GM12873 (cell line): ENCODE results near the gene CADPS2.

Source experiments
- TF ChIP-seq, protein P1 (sequence below): IDR thresholded peaks from 2 replicates; pipeline ENCODE4 v1.5.1; 2012; ENCODE audit warnings: low read depth, mild to moderate bottlenecking, moderate library complexity, low read length, control low read depth; ENCODE audit not compliant: insufficient read depth; ENCODE audit errors: missing control alignments

The CADPS2 gene

DNA sequence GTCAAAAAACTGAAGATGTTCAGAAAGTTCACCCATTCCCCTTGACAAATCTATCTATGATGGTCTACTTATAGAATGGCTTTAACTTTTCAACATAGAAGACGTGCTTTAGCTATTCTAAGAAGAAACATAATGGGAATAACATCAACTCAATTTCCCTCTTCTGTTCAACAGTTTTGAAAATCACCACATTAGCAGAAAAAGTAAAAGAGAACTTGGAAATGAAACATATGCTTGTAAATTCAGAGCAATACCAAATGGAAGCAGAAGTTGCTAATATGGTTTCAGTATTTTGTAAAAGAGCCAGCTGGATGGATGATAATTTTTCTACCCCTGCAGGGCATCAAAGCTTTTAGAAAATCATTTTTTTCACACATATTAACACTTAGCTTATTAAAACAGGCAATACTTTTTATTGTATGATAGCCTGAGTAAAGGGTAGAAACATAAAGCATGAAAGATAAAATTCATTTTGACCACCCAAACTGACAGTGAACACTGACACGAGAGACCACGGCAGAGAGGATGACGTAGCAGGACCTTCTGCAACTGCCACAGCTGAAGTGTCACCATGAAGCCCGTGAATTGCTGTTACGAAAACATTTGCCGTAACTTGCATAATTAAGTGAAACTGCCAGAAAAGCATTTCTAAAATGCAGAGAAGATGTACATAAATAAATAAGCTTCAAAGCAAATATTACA, 542.5 kb downstream of the CADPS2 start:
- TF ChIP-seq, protein P1, sequence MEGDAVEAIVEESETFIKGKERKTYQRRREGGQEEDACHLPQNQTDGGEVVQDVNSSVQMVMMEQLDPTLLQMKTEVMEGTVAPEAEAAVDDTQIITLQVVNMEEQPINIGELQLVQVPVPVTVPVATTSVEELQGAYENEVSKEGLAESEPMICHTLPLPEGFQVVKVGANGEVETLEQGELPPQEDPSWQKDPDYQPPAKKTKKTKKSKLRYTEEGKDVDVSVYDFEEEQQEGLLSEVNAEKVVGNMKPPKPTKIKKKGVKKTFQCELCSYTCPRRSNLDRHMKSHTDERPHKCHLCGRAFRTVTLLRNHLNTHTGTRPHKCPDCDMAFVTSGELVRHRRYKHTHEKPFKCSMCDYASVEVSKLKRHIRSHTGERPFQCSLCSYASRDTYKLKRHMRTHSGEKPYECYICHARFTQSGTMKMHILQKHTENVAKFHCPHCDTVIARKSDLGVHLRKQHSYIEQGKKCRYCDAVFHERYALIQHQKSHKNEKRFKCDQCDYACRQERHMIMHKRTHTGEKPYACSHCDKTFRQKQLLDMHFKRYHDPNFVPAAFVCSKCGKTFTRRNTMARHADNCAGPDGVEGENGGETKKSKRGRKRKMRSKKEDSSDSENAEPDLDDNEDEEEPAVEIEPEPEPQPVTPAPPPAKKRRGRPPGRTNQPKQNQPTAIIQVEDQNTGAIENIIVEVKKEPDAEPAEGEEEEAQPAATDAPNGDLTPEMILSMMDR, result no peak

DNA sequence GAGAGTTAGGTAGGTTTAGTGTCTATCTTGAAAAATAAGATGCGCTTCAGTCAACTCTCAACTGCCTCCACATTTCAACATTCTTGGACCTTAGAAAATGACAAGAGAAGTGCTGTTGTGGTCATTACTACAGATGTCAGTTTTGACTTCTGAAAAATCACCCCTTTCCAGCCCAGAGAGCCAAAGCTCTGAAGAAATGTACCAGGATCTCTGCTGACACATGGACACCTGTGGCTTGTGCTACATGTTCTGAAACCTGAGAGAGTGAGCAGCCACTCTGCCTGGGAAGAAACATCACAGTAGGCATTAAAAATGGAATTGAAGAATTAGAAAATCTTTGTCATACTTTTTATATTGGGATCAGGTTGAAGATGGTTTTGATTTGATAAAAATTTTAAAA, 545.8 kb downstream of the CADPS2 start:
- TF ChIP-seq, protein P1, result no peak

DNA sequence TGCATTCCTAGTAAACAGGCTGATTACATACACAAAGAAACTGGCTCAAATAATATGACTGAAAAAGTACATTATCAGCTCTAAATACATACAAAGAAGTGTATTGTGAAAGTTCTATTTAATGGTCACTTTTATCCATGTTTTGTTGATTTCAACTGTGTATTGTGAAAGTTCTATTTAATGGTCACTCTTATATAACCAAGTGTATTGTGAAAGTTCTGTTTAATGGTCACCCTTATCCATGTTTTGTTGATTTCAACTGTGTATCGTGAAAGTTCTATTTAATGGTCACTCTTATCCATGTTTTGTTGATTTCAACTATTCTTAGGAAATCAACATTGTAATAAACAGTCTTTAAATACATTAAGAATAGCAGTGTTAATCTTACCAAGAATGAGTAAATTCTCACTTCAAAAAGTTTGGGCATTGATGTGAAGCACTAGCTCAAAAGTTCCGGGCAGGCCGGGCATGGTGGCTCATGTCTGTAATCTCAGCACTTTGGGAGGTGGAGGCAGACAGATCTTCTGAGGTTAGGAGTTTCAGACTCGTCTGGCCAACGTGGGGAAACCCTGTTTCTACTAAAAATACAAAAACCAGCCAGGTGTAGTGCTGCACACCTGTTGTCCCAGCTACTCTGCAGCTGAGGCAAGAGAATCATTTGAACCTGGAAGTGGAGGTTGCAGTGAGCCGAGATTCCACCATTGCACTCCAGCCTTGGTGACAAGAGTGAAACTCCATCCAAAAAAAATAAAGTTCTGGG, 546.9 kb downstream of the CADPS2 start:
- TF ChIP-seq, protein P1, result no peak

DNA sequence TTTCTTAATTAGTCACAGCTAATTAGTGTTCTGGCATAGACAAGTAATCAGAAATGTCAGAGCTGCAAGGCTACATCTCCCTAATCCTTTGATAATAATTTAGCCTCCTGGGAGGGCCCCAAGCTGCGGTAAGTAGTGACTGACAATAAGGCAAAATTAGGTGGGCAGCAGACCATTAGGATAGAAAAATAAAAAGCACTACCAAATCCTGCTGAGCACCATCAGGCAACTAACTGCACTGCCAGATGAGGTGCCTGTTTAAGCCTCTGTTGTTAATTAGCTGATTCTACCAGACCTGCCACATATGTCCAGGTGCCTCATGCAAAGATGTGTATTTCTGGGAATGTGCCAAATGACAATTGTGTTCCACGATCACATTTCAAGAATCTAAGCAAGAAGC, 549.2 kb downstream of the CADPS2 start:
- TF ChIP-seq, protein P1, result no peak

DNA sequence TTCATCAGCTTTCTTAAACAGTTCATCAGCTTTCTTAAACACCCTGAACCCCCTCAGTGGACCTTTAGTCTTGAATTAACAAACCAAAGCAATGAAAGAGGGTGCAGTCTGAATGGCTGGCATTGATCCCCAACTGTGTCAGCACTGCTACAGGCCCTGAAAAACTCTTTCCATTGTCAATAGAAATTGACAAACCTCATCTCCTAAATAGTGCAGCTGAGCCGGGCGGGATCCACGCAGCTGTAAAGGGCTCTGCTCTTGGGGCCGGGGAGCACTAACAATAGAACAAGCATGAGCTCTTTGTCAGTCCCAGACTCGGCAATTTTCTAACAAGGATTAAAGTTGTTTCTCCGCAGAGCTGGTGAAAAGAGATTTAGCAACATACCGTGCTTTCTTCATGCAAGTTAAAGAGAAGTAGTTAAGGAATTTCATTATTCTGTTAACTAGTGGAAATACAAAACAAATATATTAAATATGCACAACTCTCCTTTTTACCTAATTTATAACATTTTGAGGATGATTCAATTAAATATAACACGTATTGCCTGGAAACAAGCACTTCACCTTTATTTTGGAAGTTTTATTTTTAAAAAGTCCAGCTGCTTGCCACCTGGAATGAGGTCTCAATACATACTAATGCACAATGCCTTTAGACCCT, 557.0 kb downstream of the CADPS2 start:
- TF ChIP-seq, protein P1, result no peak

DNA sequence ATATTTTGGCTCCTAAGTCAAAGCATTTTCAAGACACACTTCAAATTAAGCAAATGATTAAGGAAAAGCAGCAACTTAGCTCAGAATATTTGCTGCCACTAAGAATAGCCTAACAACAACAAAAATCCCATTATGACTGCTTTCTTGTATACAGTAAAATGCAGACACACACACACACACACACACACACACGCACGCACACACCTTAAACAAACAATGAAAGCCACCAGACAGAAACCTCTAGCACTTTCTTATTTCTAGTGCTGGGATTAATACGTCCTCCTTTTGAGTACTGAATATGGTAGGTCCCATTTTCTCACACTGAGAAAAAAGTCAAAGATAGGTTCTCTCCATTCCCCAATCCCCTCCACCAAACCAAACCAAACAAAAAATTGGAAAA, 558.3 kb downstream of the CADPS2 start:
- TF ChIP-seq, protein P1, result no peak
